Measurements from ENCODE around the gene OLIG2.

Gene OLIG2

GRCh38 chr21:33069243-33069642 is 43.5 kb downstream of the OLIG2 start:
- DNase-seq, result no peak

- DNase-seq, result no peak
Measured at GRCh38 chr21:33069645-33069993, 43.9 kb downstream of the OLIG2 start.

- no peak for DNase-seq
Measured at GRCh38 chr21:33069994-33070743, 44.4 kb downstream of the OLIG2 start, which contains the start of gene OLIG1. OLIG1 (plus strand) TSS chr21:33070141; CDS start chr21:33070247, 106 bp downstream.

- DNase-seq, result no peak
Measured at GRCh38 chr21:33070744-33070997, 44.9 kb downstream of the OLIG2 start.

- DNase-seq, result no peak
Measured at GRCh38 chr21:33070998-33071769, 45.4 kb downstream of the OLIG2 start.

- no peak for DNase-seq
Measured at GRCh38 chr21:33071770-33072306, 46.1 kb downstream of the OLIG2 start.

GRCh38 chr21:33073636-33074035 is 47.9 kb downstream of the OLIG2 start:
- DNase-seq, result no peak

- DNase-seq, result no peak
Measured at GRCh38 chr21:33075128-33075527, 49.4 kb downstream of the OLIG2 start.

- no peak for DNase-seq
Measured at GRCh38 chr21:33075596-33076195, 50.0 kb downstream of the OLIG2 start.

GRCh38 chr21:33076600-33077329 is 51.0 kb downstream of the OLIG2 start:
- no peak for DNase-seq
